Stimulated activated CD4-positive, alpha-beta T cell treated with anti-CD3 and anti-CD28 coated beads, Interleukin-2, amount 100 ng/mL, for 4 hours (primary cell): Measurements from ENCODE around the gene ARHGEF28.

Experiments used
- DNase-seq: peaks from one replicate; pipeline ENCODE4 v3.0.0-alpha.2; 2020; ENCODE audit warnings: low read depth

The ARHGEF28 gene

DNA sequence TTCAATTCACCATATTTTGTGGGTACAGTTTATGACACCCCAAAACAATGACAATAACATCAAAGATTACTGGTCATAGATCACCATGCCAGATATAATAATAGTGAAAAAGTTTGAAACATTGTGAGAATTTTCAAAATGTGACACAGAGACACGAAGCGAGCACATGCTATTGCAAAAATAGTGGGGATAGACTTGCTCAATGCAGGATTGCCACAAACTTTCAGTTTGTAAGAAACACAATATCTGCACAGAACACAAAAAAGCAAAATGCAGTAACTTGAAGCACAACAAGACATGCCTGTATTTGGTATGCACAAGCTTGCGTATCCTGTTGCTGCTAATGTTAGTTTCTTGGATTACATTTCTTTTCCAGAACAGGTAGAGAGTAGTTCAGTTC is 35.8 kb downstream of the ARHGEF28 start:
- no peak for DNase-seq

DNA sequence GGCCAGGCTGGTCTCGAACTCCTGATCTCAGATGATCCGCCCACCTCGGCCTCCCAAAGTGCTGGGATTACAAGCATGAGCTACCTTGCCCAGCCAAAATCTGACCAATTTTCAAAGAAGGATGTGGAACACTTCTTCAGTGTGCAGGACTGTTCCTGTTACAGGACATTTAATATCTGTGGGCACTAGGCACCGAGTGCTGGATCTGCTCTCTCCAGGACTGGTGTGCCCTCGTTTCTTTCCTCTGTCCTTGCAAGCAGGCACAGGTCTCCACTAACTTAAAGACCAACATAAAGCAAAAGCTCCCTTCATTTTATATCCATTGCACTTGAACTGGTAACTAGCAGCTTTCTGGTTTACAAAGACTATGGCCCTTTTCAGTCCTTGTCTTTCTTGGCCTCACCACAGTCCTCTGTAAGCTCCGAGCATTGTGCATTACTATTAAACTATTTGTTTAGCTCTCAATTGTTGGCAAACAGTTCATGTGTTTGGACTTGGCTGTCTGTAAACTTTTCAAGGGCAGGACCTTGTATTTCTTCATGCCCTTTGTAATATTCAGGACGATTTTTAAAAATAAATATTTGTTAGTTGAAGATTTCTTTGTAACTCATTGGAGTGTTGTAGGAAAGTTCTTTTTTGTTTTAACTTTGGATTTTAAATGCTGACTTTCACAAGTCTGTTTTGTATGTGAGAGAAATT is 37.3 kb downstream of the ARHGEF28 start:
- DNase-seq: no peak

DNA sequence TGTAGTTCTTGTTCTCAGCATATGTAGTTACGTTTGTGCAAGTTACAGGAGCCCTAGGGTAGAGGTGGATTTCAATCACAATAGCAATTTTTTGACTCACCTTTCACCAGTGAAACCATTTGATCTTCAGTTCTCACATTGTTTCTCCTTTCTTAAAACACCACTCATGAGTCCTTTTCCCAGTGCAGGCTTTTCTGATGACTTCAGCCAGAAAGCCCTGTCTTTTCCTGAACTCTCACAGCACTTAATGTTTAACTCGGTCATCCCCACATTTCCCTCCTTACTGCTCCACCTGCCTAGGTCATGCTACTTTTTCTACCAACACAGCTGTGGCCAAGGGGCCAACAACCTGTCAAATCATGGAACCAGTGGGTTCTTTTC is 37.9 kb downstream of the ARHGEF28 start:
- DNase-seq: no peak

DNA sequence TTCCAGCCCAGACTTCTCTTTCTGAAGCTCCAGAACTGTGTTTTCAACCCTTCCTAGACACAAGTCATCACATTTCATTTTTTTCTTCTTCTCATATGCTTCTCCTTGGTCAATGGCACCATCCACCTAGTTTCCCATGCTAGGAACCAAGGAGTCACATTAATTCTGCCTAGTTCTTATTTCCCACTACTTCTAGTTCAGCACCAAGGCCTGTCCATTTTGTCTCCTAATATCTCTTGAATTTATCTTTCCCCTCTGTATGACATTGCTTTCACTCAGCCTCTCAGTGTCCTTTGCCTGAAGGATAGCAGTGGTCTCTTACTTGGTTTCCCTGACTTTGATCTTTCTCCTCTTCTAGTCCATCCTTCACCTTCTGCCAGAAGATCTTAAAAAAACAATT is 38.8 kb downstream of the ARHGEF28 start:
- no peak for DNase-seq

DNA sequence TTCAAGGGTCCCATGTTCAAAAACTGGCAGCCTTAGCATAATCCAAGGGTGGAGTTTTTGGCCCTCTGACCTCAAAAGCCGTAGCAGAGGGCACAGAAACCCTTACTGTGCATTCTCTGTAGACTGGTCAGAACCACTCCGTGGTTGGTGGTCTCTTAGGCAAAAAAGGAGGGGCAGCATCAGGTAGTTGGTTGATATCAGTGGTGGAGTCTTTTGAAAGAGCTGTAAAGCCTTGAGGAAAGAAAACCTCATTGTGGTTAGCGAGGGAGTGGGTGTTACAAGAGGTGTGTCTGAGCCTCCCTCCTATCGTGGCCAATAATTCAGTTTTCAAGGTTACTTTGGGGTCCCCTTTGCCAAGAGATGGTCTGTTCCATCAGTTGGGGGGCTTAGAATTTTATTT is 40.9 kb downstream of the ARHGEF28 start:
- DNase-seq: no peak

DNA sequence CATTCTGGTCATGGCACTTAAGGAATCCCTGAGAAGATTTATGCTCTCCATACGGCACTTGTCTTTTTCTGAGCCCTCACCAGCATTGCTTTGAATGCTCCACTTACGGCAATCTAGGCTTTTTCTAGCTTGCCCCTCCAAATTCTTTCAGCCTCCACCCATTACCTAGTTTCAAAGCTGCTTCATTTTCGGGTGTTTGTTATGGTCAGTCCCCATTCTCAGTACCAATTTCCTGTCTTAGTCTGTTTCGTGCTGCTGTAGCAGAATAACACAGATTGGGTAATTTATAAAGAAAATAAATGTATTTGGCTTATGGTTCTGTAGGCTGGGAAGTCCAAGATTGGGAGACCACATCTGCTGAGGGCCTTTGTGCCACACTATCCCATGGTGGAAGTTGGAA is 42.0 kb downstream of the ARHGEF28 start:
- no peak for DNase-seq

DNA sequence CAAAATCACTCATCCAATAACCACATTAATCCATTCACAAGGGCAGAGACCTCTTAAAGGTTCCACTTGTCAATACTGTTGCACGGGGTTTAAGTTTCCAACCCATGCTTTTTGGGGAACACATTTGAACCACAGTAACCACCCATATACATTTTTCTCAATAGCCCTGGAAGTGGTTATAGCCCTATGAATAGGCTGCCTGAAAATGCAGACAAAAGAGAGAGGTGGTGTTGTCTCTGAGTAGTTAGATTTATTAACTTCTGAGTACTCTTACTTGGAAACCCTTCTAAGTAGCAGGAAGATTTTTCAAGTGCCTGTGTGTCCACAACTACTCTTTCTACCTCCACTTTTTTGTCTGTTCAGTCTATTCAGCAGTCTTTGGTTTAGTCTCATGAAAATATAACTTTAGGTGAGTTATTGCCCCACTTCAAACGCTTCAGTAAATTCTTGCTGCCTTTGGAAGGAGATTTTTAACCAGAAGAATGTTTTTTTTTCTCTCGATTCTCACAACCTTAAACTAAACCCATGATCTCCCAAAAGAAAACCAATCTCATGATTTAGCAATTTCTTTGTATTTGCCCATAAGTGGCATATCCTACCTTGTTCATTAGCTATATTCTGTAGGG is 42.6 kb downstream of the ARHGEF28 start:
- DNase-seq: no peak

DNA sequence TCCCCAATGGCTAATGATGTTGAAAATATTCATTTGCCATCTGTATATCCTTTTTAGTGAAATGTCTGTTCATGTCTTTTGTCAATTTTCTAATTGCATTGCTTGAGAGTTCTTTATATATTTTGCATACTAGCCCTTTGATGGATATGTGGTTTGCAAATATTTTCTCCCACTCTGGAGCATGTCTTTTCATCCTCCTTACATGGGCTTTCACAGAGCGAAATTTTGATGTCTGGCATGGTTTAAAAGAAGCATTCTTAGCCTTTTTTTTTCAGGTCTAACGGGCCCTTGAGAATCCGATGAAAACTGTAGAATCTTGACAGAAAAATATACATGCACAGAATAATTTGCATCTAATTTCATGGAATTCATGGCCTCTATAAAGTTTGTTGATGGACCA is 44.7 kb downstream of the ARHGEF28 start:
- DNase-seq: no peak

DNA sequence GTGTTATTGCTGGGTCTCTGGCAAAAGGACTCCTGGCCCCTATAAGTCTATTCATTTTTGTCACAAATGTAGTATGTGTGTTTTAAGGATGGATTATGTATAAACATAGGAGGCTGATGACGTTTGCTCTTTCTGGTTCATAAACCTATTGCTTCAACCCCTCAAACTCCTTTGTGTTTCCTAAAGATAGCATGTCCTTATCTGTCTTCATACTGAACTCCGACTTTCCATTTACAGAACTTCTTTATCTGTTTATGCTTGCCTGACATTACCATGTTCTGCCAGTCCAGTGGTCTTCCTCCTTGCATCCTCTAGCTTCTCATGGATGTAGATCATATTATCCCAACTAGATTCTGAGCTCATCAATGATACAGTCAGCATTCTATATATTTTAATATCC is 46.1 kb downstream of the ARHGEF28 start:
- no peak for DNase-seq

DNA sequence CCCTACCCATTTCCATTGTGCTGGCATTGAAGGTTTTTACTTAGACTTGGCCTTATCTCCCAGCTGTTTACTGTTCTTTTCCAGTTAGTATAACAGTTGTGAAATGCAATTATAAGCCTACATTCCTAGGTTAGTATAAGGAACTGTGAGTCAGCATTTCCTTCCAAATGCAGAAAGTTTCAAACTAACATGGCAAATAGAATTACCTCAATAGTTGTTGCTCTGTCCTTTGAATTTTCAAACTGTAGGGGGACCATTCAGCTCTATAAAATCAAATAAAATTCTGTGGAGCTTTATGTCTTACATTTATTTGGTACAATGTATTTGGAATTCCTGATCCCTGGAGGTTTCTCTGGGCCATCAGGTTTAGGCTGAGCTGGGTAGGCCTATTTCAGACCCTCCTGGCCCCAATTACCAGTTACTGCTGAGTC is 47.2 kb downstream of the ARHGEF28 start:
- no peak for DNase-seq

DNA sequence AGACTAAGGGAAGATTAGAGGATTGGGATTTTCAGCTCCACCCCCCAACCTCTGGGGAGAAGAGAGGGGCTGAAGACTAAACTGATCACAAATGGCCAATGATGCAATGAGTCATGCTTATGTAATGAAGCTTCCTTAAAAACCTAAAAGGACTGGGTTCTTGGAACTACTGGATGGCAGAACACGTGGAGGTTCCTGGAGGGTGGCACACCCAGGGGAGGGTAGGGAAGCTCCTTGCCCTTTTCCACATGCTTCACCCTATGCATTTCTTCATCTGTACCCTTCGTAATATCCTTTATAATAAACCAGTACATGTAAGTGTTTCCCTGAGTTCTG is 48.6 kb downstream of the ARHGEF28 start:
- DNase-seq: no peak

DNA sequence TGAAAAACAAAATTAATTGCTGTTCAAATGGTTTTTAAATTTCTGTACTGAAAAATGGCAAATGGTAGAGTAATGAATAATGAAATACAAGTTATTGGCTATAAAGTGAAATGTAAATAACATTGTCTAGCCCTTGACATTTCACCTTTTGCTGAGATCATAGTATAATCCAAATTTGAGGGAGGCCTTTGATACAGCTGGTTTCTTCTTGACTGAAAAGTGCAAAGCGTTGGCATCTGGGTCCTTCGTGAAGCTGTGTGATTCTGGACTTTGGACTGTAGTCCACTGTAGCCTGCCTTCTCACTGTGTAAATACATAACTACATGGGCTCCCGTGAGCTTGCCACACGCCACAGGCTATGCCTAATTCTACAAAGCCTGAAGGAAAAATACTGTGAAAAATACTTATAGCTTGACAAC is 52.3 kb downstream of the ARHGEF28 start:
- no peak for DNase-seq

DNA sequence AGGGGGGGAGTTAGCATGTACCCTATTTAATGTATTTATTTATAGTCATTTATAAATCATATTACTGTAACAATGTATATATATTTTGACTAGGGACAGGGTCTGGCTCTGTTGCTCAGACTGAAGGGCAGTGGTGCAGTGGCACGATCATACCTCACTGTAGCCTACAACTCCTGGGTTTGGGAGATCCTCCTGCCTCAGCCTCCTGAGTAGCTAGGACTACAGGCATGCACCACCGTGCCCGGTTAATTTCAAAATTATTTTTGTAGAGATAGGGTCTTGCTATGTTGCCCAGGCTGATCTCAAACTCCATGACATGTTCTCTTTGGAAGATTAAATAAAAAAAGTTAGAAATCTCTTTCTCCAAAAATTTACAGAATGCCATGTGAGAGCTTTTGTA is 52.8 kb downstream of the ARHGEF28 start:
- no peak for DNase-seq

DNA sequence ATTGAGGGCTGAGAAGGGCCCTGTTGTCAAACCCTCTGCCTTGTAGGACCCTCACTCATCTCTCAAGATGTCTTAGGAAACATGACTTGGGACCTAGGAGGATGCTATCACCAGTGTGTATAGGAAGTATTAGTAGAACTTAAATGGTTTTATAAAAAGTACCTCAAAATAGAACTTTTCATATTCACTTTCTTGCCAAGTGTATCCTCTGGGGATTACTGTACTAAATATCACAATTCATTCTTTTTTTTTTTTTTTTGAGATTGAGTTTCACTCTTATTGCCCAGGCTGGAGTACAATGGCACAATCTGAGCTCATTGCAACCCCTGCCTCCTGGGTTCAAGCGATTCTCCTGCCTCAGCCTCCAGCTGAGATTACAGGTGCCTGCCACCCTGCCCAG is 56.2 kb downstream of the ARHGEF28 start:
- DNase-seq: no peak

DNA sequence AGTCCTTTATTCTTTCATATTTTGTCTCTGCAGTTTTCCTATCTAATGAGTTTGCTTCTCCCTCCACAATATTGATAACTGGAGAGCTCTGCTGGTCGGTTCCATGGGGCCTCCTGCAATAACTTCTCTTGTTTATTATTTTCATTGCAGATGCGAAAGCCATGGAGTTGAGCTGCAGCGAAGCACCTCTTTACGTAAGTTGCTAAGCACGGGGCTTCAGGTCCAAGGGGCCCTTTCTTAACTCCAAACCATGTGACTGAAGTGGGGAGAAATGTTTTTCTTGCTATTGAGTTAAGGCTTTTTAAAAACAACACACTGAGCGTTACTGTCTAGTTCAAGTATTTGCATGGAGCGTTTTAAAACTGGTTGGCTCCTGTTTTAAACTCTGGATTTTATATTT is 58.7 kb downstream of the ARHGEF28 start:
- no peak for DNase-seq

DNA sequence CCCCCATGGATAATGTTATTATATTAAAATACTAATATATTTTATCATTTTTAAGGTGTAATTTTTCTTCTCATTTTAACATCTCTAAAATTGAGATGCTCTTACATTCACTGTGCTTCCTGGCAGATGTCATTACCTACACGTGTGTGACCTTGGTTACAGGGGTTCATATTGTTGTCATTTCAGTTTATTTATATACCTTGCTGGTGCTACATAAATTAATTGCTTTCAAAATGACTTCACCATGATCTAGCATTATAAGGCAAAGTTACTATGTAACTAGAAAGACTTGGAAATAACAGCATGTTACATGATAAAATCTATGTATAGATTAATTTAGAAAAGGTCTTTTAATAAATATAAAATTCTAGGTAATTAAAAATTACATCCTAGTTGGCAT is 60.9 kb downstream of the ARHGEF28 start:
- no peak for DNase-seq

DNA sequence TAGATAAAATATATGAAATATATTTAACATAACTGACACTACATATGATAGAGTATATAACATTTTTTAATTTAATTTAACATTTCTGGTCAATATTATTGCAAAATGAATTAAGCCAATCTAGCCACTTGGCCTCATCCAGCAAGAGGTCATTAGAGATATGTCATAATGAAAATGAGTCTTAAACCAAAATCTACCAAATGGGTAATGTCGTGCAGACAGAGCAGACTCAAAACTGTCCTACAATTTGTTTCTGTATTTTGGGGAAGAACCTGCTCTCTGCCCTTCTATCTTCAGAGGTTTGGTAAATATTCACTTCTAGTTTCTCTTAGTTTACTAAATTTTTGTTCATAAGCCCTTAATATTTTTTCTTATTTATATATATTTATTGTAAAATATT is 61.4 kb downstream of the ARHGEF28 start:
- no peak for DNase-seq

DNA sequence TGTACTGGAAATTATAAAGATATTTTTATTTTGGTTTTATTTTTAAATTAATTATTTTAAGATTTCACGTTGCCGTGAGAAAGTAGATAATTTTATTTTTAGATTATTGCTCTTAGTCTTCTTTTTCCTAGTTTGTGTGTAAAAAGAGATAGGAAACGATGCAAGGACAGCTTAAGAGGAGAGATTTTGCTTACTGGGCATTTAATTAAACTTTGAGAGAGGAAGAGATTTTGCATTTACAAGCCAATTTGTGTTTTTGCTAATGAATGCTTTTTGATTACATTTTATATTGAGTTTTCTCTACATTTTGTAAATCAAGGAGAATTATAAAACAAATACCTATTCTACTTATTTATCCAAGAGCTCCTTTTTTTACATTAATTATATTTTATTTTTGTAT is 64.0 kb downstream of the ARHGEF28 start:
- no peak for DNase-seq

DNA sequence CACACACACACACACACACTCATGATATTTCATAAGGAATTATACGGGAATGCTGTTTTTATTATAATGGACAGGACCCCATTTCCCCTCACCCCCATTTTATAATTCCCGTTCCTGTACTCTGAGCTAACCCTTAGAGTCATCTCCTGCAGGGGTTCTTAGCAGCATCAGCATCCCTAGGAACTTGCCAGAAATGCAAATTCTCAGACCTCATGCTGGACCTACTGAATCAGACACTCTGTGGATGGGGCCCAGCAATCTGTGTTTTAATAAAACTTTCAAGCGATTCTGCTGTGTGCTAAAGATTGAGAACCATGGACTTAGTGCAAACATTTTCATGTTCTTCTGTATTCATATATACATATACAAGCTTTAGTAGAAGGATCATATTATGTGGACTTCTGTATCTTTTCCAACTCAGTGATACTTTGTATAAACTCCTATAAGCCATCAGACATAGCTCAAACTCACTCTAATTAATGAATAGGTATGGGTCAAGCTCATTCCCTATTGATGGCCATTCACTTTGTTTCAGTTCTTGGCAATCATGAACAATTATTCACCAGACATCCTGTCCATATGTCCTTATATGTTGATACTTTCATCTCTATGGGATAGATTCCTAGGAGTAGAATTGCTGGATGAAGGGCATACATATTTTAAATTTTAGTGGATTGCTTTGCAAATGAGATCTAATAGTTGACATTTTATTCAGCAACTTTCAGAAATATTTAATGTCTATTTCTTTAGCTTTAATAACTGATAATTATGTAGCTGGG is 65.5 kb downstream of the ARHGEF28 start:
- DNase-seq: no peak

DNA sequence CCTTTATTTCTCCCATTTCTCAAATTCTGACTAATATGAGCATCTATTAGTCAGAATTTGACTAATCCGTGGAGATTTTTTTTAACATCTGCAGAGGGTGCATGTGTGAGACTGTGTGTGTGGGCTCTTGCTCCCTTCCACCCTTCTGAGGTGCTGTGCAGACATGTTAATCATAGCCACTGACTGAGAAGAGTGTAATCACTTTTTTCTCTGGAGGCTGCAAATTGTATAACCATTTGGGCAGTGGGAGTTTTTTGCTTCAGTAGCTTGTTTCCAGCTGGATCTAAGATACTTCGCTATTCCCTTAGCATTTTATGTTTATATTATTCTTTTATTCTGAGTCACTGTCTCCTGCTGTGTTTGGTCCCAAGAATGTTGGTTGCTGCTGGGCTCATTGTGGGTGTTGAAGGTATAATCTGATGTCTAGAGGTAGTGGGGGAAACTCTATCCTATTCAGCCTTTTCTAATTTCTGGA is 66.2 kb downstream of the ARHGEF28 start:
- DNase-seq: no peak

DNA sequence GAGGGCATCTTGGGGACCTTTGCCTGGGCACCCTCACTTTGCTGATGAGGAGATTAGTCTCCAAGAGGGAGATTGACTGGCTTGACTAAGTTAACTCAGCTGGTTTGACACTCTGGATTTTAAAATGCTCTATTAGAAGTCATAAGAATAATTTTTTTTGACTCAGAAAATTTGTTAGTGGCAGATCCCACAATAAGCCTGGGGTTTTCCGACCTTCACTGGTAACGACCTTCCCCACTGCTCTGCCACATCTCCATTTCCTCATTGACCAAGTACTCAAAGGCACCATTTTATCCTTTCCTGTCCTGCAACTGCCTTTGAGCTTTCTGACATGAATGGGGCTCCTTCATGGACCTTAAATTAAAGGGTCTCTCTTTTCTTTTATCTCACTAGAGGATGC is 67.0 kb downstream of the ARHGEF28 start:
- DNase-seq: no peak

DNA sequence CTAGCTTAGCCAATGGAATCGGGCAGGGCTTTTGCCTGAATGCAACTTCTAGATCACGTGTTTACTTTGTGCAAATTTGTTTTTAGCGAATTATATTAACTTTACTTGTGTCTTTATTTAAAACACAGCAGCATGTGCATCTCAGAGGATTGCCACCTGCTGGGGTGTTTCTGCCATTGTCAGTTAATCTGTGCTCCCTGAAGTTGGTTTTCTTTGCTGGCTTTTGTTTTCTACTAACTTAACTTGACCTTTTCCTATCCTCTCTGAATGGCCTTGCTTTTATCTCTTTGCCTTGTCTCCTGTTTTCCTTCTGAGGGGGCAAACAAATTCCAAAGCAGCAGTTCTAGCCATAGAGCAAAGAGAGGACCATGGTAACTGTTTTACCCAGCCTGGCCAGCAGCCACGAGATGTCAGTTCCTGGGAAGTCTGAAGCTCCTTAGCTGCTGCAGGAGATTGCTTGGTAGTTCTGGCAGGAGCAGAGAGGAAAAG is 67.6 kb downstream of the ARHGEF28 start:
- DNase-seq: no peak

DNA sequence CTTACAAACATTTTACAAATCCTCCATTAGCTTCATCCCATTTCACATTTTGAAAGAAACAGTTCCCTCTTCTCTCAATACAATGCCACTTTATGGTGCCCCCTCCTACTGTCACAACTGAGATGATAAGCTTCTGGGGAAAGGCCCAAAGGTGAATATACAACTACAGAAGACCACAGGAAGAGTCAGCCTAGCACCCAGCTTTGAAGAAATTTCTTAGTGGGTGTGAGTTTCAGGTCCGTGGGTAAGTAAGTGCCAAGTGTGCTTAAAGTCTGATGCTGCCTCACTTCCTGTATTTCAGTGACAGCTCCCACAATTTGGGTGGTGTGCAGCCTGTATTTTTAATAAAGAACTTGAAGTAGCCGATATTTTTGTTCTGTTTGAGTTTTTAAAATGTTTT is 68.1 kb downstream of the ARHGEF28 start:
- no peak for DNase-seq
